ENCODE measurements around the gene AGTR1.

AGTR1 gene

DNA sequence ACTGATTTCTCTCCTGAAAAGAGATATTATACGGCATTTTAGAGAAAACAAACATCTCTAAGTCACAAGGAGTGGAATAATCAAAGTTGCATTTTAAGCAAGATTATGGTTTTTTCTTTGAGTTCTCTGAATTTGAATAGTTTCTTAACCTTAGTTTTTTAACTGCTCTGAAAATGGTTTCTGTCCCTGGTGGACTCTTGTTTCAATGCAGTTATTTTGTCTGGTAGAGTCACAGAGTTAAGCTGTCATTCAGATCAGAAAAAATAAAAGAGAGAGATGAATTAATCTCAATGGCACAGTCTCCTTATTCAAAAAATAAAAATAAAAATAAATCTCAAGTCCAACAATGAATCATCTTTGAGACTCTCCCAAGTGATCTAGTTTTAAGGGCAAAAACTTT is 19.0 kb downstream of the AGTR1 start:
- peak; percentile 7 for TF ChIP-seq CTCF (IDR thresholded peaks at IDR 0.05; ENCODE audit: low read depth, low read length)
- no peak overlapping the region for H3K4me3 ChIP-seq (replicated peaks in 1 of 2; ENCODE audit: low read depth in 2 of 2, low read length in 2 of 2)
- DNase-seq (ENCODE audit: low read depth in 2 of 2) = no peak

GRCh38 chr3:148717885-148718561 is 20.3 kb downstream of the AGTR1 start:
- DNase-seq (ENCODE audit: low read depth in 2 of 2) = no peak
- H3K4me3 ChIP-seq (replicated peaks in 1 of 2; ENCODE audit: low read depth in 2 of 2, low read length in 2 of 2) = no peak overlapping the region
- TF ChIP-seq CTCF (IDR thresholded peaks at IDR 0.05; ENCODE audit: low read depth, low read length) = no peak

GRCh38 chr3:148718982-148719862 is 21.5 kb downstream of the AGTR1 start:
- peak; percentile 53 for TF ChIP-seq CTCF (IDR thresholded peaks at IDR 0.05; ENCODE audit: low read depth, low read length)
- no peak overlapping the region for H3K4me3 ChIP-seq (replicated peaks in 1 of 2; ENCODE audit: low read depth in 2 of 2, low read length in 2 of 2)
- DNase-seq (ENCODE audit: low read depth in 2 of 2) = peak; percentile 44 to 58

DNA sequence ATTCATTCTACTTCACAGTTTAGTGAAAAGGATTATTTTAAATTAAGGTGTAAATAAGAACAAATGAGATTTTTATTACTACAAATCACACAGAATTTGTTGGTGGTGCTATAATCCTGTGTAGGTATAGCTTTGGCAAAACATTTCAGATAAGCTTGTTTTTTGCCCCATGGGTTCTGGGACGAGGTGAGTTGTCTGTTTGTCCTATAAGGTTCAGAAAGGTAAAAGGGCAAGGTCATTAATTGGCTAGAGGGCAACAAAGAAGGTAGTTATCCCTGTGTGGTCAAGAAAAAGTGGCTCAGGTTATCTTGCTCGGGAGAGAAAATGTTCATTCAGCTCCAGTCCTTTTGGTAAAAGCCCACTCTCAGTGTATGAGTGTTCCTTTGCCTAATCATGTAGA is 23.2 kb downstream of the AGTR1 start:
- TF ChIP-seq CTCF (IDR thresholded peaks at IDR 0.05; ENCODE audit: low read depth, low read length) = no peak
- DNase-seq (ENCODE audit: low read depth in 2 of 2) = no peak
- no peak overlapping the region for H3K4me3 ChIP-seq (replicated peaks in 1 of 2; ENCODE audit: low read depth in 2 of 2, low read length in 2 of 2)

DNA sequence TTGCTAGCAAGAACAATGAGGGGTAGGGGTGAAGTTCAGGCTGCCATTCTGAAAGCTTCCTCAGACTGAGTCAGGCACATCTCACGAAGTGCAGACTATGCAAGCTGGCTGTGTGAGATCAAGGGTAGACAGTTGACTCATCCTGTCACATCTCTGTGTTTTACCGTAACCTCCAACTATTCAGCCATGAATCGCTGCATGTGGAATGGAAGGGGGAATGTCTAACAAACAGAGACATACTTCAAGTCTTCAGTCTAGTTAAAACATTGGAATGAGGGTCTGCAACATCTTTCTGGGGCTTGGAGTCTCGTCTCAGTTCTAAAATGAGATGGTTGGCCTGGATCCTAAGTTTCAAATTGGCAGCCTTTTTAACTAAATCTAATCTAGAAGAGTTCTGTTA is 25.9 kb downstream of the AGTR1 start:
- TF ChIP-seq CTCF (IDR thresholded peaks at IDR 0.05; ENCODE audit: low read depth, low read length) = no peak
- no peak overlapping the region for H3K4me3 ChIP-seq (replicated peaks in 1 of 2; ENCODE audit: low read depth in 2 of 2, low read length in 2 of 2)
- DNase-seq (ENCODE audit: low read depth in 2 of 2) = peak; percentile 37 to 93

- peak; percentile 48 for TF ChIP-seq CTCF (IDR thresholded peaks at IDR 0.05; ENCODE audit: low read depth, low read length)
- DNase-seq (ENCODE audit: low read depth in 2 of 2) = peak; percentile 8 to 39
- H3K4me3 ChIP-seq (replicated peaks in 1 of 2; ENCODE audit: low read depth in 2 of 2, low read length in 2 of 2) = no peak overlapping the region
These were observed 29.5 kb downstream of the AGTR1 start for GRCh38 chr3:148727231-148727630.

All from cardiac fibroblast (primary cell).